ENCODE results near the gene NSUN5. TPM values are rescaled to one million over a fixed set of nuclear protein-coding genes. Genes with fewer than 3 reads are reported as not detected.
"Not testable (repeated sequence)": the region's sequence is repeated elsewhere in the genome, so short reads cannot be mapped to it uniquely, and the experiment has no call there.

Gene NSUN5
- total and polyA plus RNA-seq, 8 donors = 6.7 to 97.3 (median 22.4) TPM; not detected in 1

DNA sequence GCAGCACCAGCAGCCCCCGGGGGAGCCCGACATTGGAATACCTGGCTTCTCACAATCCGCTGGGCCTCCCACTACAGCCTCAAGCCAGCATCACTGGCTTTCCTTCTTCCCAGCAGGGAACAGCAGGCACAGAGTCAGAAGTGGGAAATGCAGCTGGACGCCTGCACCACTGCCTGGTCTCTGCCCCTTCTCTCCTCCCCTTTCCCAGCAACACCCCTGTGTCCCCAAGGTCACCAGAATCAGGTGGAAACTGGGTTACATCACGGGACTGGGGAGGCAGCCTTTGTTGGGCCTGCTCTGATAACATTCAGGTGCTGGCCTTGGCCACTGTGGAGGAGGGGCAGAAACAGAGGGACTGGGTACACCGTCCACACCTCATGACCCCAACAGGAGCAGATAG is 16.8 kb upstream of the NSUN5 start:
- H3K36me3 ChIP-seq; intact Hi-C loops (cut with DNase I; ENCODE audit: low total_unique reads); H3K9me3 ChIP-seq; H3K27me3 ChIP-seq: not testable (repeated sequence)
- DNase-seq = peak; percentile 64 to 72
- H3K4me1 ChIP-seq = peaks cover 7 to 16% (median 12%) of the 10 kb centered on the region in 4 donors
- H3K27ac ChIP-seq = peak overlapping the region in 3 of 5 donors; percentile 37 to 53 (median 53)
- H3K4me3 ChIP-seq = peak overlapping the region in 1 of 4 donors; percentile 5
- 47 to 69% (median 60%) methylated on average over 5 to 6 of the region's 6 CpGs for WGBS, 5 donors
- TF ChIP-seq POLR2A (IDR thresholded peaks at IDR 0.05) = peak in 1 of 4 donors; percentile 8
- TF ChIP-seq POLR2AphosphoS5 (IDR thresholded peaks at IDR 0.05) = peak in 2 of 3 donors; percentile 18 to 36

- TF ChIP-seq CTCF (IDR thresholded peaks at IDR 0.05) = peak in 3 of 7 experiments; percentile 16 to 41 (median 20)
- 3 to 17% (median 14%) methylated on average over 9 to 31 of the region's 31 CpGs for WGBS, 5 donors
- peak overlapping the region in 4 of 5 donors; percentile 53 to 72 (median 60) for H3K27ac ChIP-seq
- H3K27me3 ChIP-seq; H3K9me3 ChIP-seq; intact Hi-C loops (cut with DNase I; ENCODE audit: low total_unique reads); H3K36me3 ChIP-seq: not testable (repeated sequence)
- H3K4me3 ChIP-seq = peak overlapping the region; percentile 16 to 36 (median 24)
- peaks cover 7 to 17% (median 14%) of the 10 kb centered on the region in 4 donors for H3K4me1 ChIP-seq
- peak; percentile 61 to 84 for DNase-seq
These were observed 15.6 kb upstream of the NSUN5 start for GRCh38 chr7:73324081-73324845.

GRCh38 chr7:73323434-73324080 is 14.9 kb upstream of the NSUN5 start:
- WGBS, 5 donors = 67 to 81% (median 75%) methylated on average over 4 to 5 of the region's 5 CpGs
- H3K4me3 ChIP-seq = peak overlapping the region; percentile 16 to 36 (median 24)
- H3K9me3 ChIP-seq; H3K27me3 ChIP-seq; intact Hi-C loops (cut with DNase I; ENCODE audit: low total_unique reads); DNase-seq; H3K36me3 ChIP-seq: not testable (repeated sequence)
- H3K4me1 ChIP-seq = peaks cover 7 to 17% (median 14%) of the 10 kb centered on the region in 4 donors
- H3K27ac ChIP-seq = peak overlapping the region in 2 of 5 donors; percentile 53 to 64

DNA sequence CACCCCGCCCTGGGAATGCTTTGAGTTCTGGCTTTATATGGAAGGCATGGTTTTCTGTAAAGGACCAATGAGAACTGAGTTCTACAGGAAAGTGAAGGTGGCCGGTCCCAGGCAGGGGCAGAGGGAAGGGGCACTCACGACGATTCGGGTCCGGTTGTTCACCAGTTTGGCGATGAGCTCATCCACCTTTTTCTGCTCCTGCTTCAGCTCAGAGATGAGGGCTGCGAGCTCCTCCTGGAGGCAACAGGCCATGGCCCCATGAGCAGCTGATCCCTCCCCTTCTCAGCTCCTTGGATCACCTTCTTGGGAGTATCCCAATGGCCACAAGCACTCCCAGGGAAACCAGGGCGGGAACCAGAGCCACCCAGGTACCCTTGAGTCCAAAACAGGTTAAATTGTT is 11.4 kb upstream of the NSUN5 start:
- Histone ChIP-seq H3K4me1 (peaks cover 7 to 17% (median 12%) of the 10 kb centered on the region in 4 donors), H3K27ac (peak overlapping the region in 4 of 5 donors; percentile 5 to 60 (median 43))
- intact Hi-C loops (cut with DNase I; ENCODE audit: low total_unique reads); H3K36me3 ChIP-seq; H3K4me3 ChIP-seq; H3K27me3 ChIP-seq; H3K9me3 ChIP-seq: not testable (repeated sequence)
- WGBS, 5 donors = 67 to 85% (median 76%) methylated on average over 6 to 9 of the region's 9 CpGs
- DNase-seq = peak in 1 of 2 donors; percentile 5

DNA sequence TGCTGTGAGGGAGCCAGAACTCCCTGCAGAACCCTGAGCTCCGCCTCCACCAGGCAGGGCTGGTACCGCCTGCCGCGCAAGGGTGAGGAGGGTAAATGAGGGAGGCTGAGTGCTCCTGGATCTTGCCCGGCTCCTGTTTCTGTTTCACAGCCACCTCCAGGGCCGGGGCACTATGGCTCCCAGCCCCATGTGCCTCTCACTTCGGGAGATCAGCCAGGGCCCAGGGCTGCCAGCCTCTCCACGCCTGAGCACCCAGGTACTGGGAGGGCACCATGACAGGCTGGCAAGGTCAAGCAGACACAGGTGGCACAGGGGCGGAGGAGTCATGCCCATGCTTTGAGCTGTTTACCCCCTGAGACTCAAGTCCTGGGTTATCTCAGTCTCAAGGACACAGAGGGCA is 10.9 kb upstream of the NSUN5 start:
- not testable (repeated sequence) for H3K4me3 ChIP-seq, H3K36me3 ChIP-seq, H3K9me3 ChIP-seq, H3K27me3 ChIP-seq
- WGBS, 5 donors = 32 to 50% (median 42%) methylated on average over 7 to 9 of the region's 9 CpGs
- DNase-seq = peak; percentile 18 to 58
- H3K4me1 ChIP-seq = peaks cover 7 to 16% (median 11%) of the 10 kb centered on the region in 4 donors
- peak overlapping the region in 4 of 5 donors; percentile 37 to 71 (median 54) for H3K27ac ChIP-seq
- intact Hi-C loops (cut with DNase I; ENCODE audit: low total_unique reads) = loop anchor here (10.0 kb wide), 1 partner anchor 115 kb away; the partner anchor contains the start of gene FZD9

- peak overlapping the region in 1 of 5 donors; percentile 39 for H3K27ac ChIP-seq
- 72 to 91% (median 89%) methylated on average over 12 to 16 of the region's 18 CpGs for WGBS, 5 donors
- not testable (repeated sequence) for H3K4me3 ChIP-seq, DNase-seq, H3K27me3 ChIP-seq, H3K9me3 ChIP-seq, H3K4me1 ChIP-seq, H3K36me3 ChIP-seq
- intact Hi-C loops (cut with DNase I; ENCODE audit: low total_unique reads) = loop anchor here (10.0 kb wide), 1 partner anchor 116 kb away; the partner anchor contains the start of gene FZD9
These were observed 10.1 kb upstream of the NSUN5 start for GRCh38 chr7:73318656-73319204.
